Left cardiac atrium (tissue), 4 donors: ENCODE measurements around the gene CCDC112. TPM values are rescaled to one million over a fixed set of nuclear protein-coding genes. Genes with fewer than 3 reads are reported as not detected.
"Not testable (repeated sequence)": the region's sequence is repeated elsewhere in the genome, so short reads cannot be mapped to it uniquely, and the experiment has no call there.

Experiments used
- ATAC-seq, 2 donors: fragments of 200-7000 bp; cut with Tn5 transposase; one replicate each; pipeline ENCODE4 v1.9.1; 2020; ENCODE audit warnings: mild to moderate bottlenecking in 2 of 2, moderate library complexity in 2 of 2
- DNase-seq: peaks from one replicate; pipeline ENCODE4 v3.0.0-alpha.2; 2020
- intact Hi-C, 2 donors: fragments of 100-400 bp; cut with DNase I; formaldehyde crosslinking; loops; one replicate each; pipeline versions ENCODE4 v1.14.1 to v1.15.1; 2022 to 2023
- long read RNA-seq: library from polyadenylated mRNA; unstranded; transcript quantifications from one replicate; pipeline ENCODE4 v2.0.0, GENCODE V29; 2021
- total RNA-seq, 2 donors: library from RNA; stranded (reverse); fragmentation: NEBNext Ultra II Directional; extraction: Animal tissue kit (Norgen Biotek cat#: 25700); gene quantifications; one replicate each; pipeline ENCODE4 v1.2.1, GENCODE V29; 2021
- donor health status: DM: no; HTN: yes; CAD: no.
- donor health status: DM: no; HTN: yes; CAD: no; lungs with severe emphysema.
- donor health status: DM: yes; HTN: yes; CAD: no.
- donor health status: Dilated cardiomyopathy.

CCDC112 gene
- total RNA-seq: 1 to 10 TPM; 3.0 to 4.1 TPM
- long read RNA-seq: 0 reads

GRCh38 chr5:115296124-115297022 lies at the start of gene CCDC112:
TSS of gene CCDC112 (minus strand) at chr5:115296654. CDS start at chr5:115296543, 111 bp downstream.
- DNase-seq (peak; percentile 86), ATAC-seq (peak; percentile 94 to 97)
- intact Hi-C loops: no loop called here

- DNase-seq: no peak
- no peak for ATAC-seq
- intact Hi-C loops: no loop called here
These were observed 48.9 kb upstream of the CCDC112 start for GRCh38 chr5:115345344-115345743.

- ATAC-seq (peak in 1 of 2 donors; percentile 78), DNase-seq (no peak)
- intact Hi-C loops: no loop called here
These were observed 47.4 kb upstream of the CCDC112 start for GRCh38 chr5:115343855-115344254.

GRCh38 chr5:115342590-115343377 lies 46.3 kb upstream of the CCDC112 start:
- DNase-seq: no peak
- ATAC-seq: no peak
- intact Hi-C loops: no loop called here

- DNase-seq: no peak
- ATAC-seq: no peak
- intact Hi-C loops: no loop called here
These were observed 45.3 kb upstream of the CCDC112 start for GRCh38 chr5:115341745-115342144.

- ATAC-seq (no peak), DNase-seq (no peak)
- intact Hi-C loops: no loop called here
These were observed 42.4 kb upstream of the CCDC112 start for GRCh38 chr5:115338851-115339250.

- intact Hi-C loops: no loop called here
- no peak for ATAC-seq
- no peak for DNase-seq
These were observed 41.4 kb upstream of the CCDC112 start for GRCh38 chr5:115337882-115338281.

GRCh38 chr5:115336964-115337363 lies 40.5 kb upstream of the CCDC112 start:
- DNase-seq: no peak
- intact Hi-C loops: no loop called here
- ATAC-seq: no peak

GRCh38 chr5:115336201-115336720 lies 39.8 kb upstream of the CCDC112 start:
- no peak for ATAC-seq
- intact Hi-C loops: no loop called here
- no peak for DNase-seq

GRCh38 chr5:115335301-115335700 lies 38.8 kb upstream of the CCDC112 start:
- no peak for DNase-seq
- no peak for ATAC-seq

GRCh38 chr5:115333164-115333563 lies 36.7 kb upstream of the CCDC112 start:
- DNase-seq: no peak
- intact Hi-C loops: no loop called here
- no peak for ATAC-seq

More at GRCh38 chr5:115335301-115335700, 38.8 kb upstream of the CCDC112 start:
- intact Hi-C loops: no loop called here

GRCh38 chr5:115330830-115331229 lies 34.4 kb upstream of the CCDC112 start:
- intact Hi-C loops: no loop called here
- no peak for ATAC-seq

GRCh38 chr5:115329475-115329874 lies 33.0 kb upstream of the CCDC112 start:
- ATAC-seq: no peak
- DNase-seq: no peak
- intact Hi-C loops: no loop called here

More at GRCh38 chr5:115330830-115331229, 34.4 kb upstream of the CCDC112 start:
- no peak for DNase-seq

GRCh38 chr5:115328617-115329274 lies 32.3 kb upstream of the CCDC112 start:
- DNase-seq, ATAC-seq, intact Hi-C loops: not testable (repeated sequence)

GRCh38 chr5:115325296-115325959 lies 29.0 kb upstream of the CCDC112 start:
- intact Hi-C loops: no loop called here
- no peak for ATAC-seq

GRCh38 chr5:115324021-115324420 lies 27.6 kb upstream of the CCDC112 start:
- ATAC-seq (no peak), DNase-seq (no peak)
- intact Hi-C loops: no loop called here

More at GRCh38 chr5:115325296-115325959, 29.0 kb upstream of the CCDC112 start:
- no peak for DNase-seq

- no peak for DNase-seq
- ATAC-seq: no peak
- intact Hi-C loops: no loop called here
These were observed 26.3 kb upstream of the CCDC112 start for GRCh38 chr5:115322729-115323128.

- intact Hi-C loops: no loop called here
- no peak for ATAC-seq
- DNase-seq: no peak
These were observed 24.9 kb upstream of the CCDC112 start for GRCh38 chr5:115321309-115321708.

GRCh38 chr5:115320515-115320914 lies 24.1 kb upstream of the CCDC112 start:
- no peak for DNase-seq
- intact Hi-C loops: no loop called here
- ATAC-seq: no peak
